Neuronal stem cell (in vitro differentiated cells): ENCODE data around the gene MAPK7.

Experiments used
- DNase-seq: peaks from one replicate; pipeline ENCODE4 v3.0.0-alpha.2; 2013; ENCODE audit warnings: low spot score
- H2AFZ ChIP-seq: one replicate; pipeline ENCODE4 v1.6.1; 2013; ENCODE audit warnings: mild to moderate bottlenecking, low read length, inconsistent platforms
- H2AK5ac ChIP-seq: 2 replicates; pipeline ENCODE4 v1.6.1; 2013; ENCODE audit warnings: low read depth, mild to moderate bottlenecking, inconsistent platforms, low read length, moderate library complexity, mixed read lengths
- H2BK120ac ChIP-seq: 2 replicates; pipeline ENCODE4 v1.6.1; 2013; ENCODE audit warnings: low read depth, mild to moderate bottlenecking, inconsistent platforms, low read length, moderate library complexity, mixed read lengths
- H2BK12ac ChIP-seq: one replicate; pipeline ENCODE4 v1.6.1; 2013; ENCODE audit warnings: low read length, inconsistent platforms
- H2BK15ac ChIP-seq: 2 replicates; pipeline ENCODE4 v1.6.1; 2013; ENCODE audit warnings: mild to moderate bottlenecking, low read length, inconsistent platforms, mixed read lengths
- H2BK5ac ChIP-seq: one replicate; pipeline ENCODE4 v1.6.1; 2013; ENCODE audit warnings: inconsistent platforms, mild to moderate bottlenecking, low read length, moderate library complexity
- H3K14ac ChIP-seq: one replicate; pipeline ENCODE4 v1.6.1; 2013; ENCODE audit warnings: low read length, inconsistent platforms
- H3K18ac ChIP-seq: 2 replicates; pipeline ENCODE4 v1.6.1; 2013; ENCODE audit warnings: low read length, inconsistent platforms
- H3K23ac ChIP-seq: 2 replicates; pipeline ENCODE4 v1.6.1; 2013; ENCODE audit warnings: low read depth, mild to moderate bottlenecking, mixed read lengths, low read length, inconsistent platforms; ENCODE audit not compliant: poor library complexity
- H3K27ac ChIP-seq: replicated peaks from 3 replicates; pipeline ENCODE4 v1.5.1; 2013; ENCODE audit warnings: low read length, inconsistent platforms
- H3K27me3 ChIP-seq, 3 experiments: 2 replicates each; pipeline ENCODE4 v1.6.1; 2013; ENCODE audit warnings: low read length in 3 of 3, mild to moderate bottlenecking in 2 of 3, inconsistent platforms in 1 of 3, low read depth in 1 of 3, mixed read lengths in 1 of 3, moderate library complexity in 1 of 3; ENCODE audit not compliant: control insufficient read depth in 3 of 3, insufficient read depth in 3 of 3
- H3K36me3 ChIP-seq, 2 donors: replicated peaks in 1 of 2; 2 replicates each; pipeline ENCODE4 v1.6.1; 2013; ENCODE audit warnings: low read length in 2 of 2; ENCODE audit not compliant: control insufficient read depth in 2 of 2, insufficient read depth in 2 of 2
- H3K4ac ChIP-seq: 2 replicates; pipeline ENCODE4 v1.6.1; 2013; ENCODE audit warnings: inconsistent platforms, mild to moderate bottlenecking, low read length, moderate library complexity
- H3K4me1 ChIP-seq, 2 donors: 1 replicate in 1 of 2; 2 replicates in 1 of 2; pipeline ENCODE4 v1.6.1; 2013; ENCODE audit warnings: low read length in 2 of 2, low read depth in 1 of 2; ENCODE audit not compliant: control insufficient read depth in 2 of 2, insufficient read depth in 1 of 2
- H3K4me2 ChIP-seq: one replicate; pipeline ENCODE4 v1.6.1; 2013; ENCODE audit warnings: mild to moderate bottlenecking, low read length, inconsistent platforms; ENCODE audit not compliant: insufficient read depth, poor library complexity, severe bottlenecking
- H3K4me3 ChIP-seq, 2 donors: 2 replicates each; pipeline ENCODE4 v1.5.1; 2013; ENCODE audit warnings: low read length in 2 of 2, mild to moderate bottlenecking in 2 of 2, inconsistent platforms in 1 of 2, moderate library complexity in 1 of 2
- H3K79me1 ChIP-seq: one replicate; pipeline ENCODE4 v1.6.1; 2013; ENCODE audit warnings: low read depth, mild to moderate bottlenecking, inconsistent platforms, low read length, moderate library complexity
- H3K9ac ChIP-seq: one replicate; pipeline ENCODE4 v1.6.1; 2013; ENCODE audit warnings: mild to moderate bottlenecking, low read depth, low read length, inconsistent platforms; ENCODE audit not compliant: poor library complexity
- H3K9me3 ChIP-seq, 2 donors: replicated peaks in 1 of 2; 2 replicates each; pipeline versions ENCODE3 to v1.6.1; 2013; ENCODE audit warnings: low read length in 2 of 2, mild to moderate bottlenecking in 2 of 2, inconsistent platforms in 1 of 2, low read depth in 1 of 2, mixed read lengths in 1 of 2, moderate library complexity in 1 of 2; ENCODE audit not compliant: control insufficient read depth in 2 of 2, insufficient read depth in 1 of 2
- H4K8ac ChIP-seq: one replicate; pipeline ENCODE4 v1.6.1; 2013; ENCODE audit warnings: low read depth, mild to moderate bottlenecking, inconsistent platforms, low read length, moderate library complexity
- H4K91ac ChIP-seq: one replicate; pipeline ENCODE4 v1.6.1; 2013; ENCODE audit warnings: low read length, low read depth, mild to moderate bottlenecking, inconsistent platforms; ENCODE audit not compliant: poor library complexity
- WGBS, 2 donors: extraction: QIAGEN DNeasy Blood & Tissue Kit; methylation state at CpG; one replicate each; pipeline ENCODE4 v1.1.7; 2013; ENCODE audit warnings: missing lambda C conversion rate in 2 of 2, mixed read lengths in 1 of 2; ENCODE audit not compliant: insufficient read length in 2 of 2, insufficient replicate concordance in 1 of 2; ENCODE audit errors: extremely low coverage in 2 of 2; 5-methylcytosine and 5-hydroxymethylcytosine counted together

Gene MAPK7

DNA sequence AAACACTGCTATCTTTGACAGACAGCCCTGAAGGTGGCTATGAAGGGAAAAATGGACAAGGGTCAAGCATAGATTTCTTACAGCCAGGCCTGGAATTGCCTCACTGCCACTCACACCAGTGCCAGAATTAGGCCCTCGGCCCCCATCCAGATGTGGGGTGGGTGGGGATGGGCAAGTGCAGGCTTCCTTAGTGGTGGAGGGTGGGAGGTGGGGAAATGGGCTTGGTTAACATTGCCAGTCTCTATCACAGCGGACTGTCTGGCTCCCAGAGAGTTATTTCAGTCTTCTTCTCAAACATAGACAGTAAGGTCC lies 40.6 kb upstream of the MAPK7 start:
- H2BK15ac ChIP-seq: no peak overlapping the region
- H3K4me3 ChIP-seq: no peak overlapping the region
- no peak overlapping the region for H3K4me2 ChIP-seq
- H3K79me1 ChIP-seq: no peaks in the 10 kb centered on the region
- H3K36me3 ChIP-seq: peaks cover 6 to 42% of the 10 kb centered on the region in 2 donors
- no peak overlapping the region for H2BK12ac ChIP-seq
- no peaks in the 10 kb centered on the region for H3K9me3 ChIP-seq
- no peak for DNase-seq
- H3K27ac ChIP-seq: no peak overlapping the region
- no peak overlapping the region for H2AFZ ChIP-seq
- no peak overlapping the region for H3K4ac ChIP-seq
- no CpG with 5 or more reads among the region's 2 CpGs for WGBS, 2 donors
- H3K27me3 ChIP-seq: no peaks in the 10 kb centered on the region
- H4K8ac ChIP-seq: no peak overlapping the region
- no peak overlapping the region for H2AK5ac ChIP-seq
- H2BK120ac ChIP-seq: no peak overlapping the region
- no peak overlapping the region for H3K14ac ChIP-seq
- no peak overlapping the region for H2BK5ac ChIP-seq
- no peak overlapping the region for H4K91ac ChIP-seq
- no peak overlapping the region for H3K23ac ChIP-seq
- no peak overlapping the region for H3K18ac ChIP-seq
- H3K9ac ChIP-seq: no peak overlapping the region
- peaks cover 11 to 13% of the 10 kb centered on the region in 2 donors for H3K4me1 ChIP-seq

DNA sequence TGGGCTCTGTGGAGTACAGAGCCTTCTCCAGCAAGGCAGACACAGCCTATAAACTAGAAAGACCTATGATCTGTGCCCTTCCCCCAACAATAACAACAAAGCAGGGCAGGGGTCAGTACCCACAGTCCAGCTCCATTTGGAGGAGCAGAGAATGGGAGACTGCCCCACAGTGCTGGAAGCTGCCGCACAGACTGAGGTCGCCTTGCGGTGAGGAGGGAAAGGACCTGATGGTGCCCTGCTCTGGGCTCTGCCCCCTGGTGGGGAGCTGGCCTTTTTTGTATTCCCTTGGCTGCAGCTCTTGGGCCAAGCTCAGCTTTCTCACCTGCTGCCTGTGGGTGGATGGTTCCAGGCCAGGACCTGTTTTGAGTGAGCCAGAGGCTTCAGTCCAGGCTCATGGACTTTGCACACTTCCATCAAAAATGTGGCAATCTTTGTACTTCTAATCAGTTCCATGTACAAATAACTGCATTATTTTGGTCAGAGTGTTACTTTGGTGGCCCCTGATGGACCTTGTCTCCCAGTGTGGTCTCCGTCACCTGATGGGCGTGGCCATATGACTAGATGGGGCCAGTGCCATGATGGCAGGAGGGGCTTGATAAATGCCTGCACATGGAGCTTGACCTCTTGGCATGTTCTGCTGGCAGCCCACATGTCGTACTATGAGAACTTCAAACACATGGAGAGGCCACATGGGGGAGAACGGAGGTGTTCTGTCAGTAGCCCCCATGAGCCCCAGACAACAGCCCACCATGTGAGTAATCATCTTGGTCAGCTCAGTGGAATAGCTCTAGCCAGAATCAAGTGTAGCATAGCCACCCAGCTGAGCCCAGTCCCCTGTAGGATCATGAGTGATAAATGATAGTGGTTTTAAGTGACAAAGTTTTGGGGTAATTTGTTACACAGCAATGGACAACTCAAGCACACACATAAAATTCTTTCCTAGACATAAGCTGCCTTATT lies 40.0 kb upstream of the MAPK7 start:
- Histone ChIP-seq H4K91ac (no peak overlapping the region), H3K27me3 (no peaks in the 10 kb centered on the region), H3K23ac (no peak overlapping the region), H2BK120ac (no peak overlapping the region), H2BK12ac (no peak overlapping the region), H2AFZ (no peak overlapping the region), H3K27ac (no peak overlapping the region), H4K8ac (no peak overlapping the region), H2AK5ac (no peak overlapping the region), H3K18ac (no peak overlapping the region), H3K9me3 (no peaks in the 10 kb centered on the region), H3K4ac (no peak overlapping the region), H3K36me3 (peaks cover 5 to 36% of the 10 kb centered on the region in 2 donors), H2BK15ac (no peak overlapping the region), H3K14ac (no peak overlapping the region), H3K9ac (no peak overlapping the region), H3K4me3 (no peak overlapping the region), H3K4me1 (peaks cover 11 to 13% of the 10 kb centered on the region in 2 donors), H3K79me1 (no peaks in the 10 kb centered on the region), H2BK5ac (no peak overlapping the region), H3K4me2 (no peak overlapping the region)
- WGBS, 2 donors: no CpG with 5 or more reads among the region's 7 CpGs
- no peak for DNase-seq

DNA sequence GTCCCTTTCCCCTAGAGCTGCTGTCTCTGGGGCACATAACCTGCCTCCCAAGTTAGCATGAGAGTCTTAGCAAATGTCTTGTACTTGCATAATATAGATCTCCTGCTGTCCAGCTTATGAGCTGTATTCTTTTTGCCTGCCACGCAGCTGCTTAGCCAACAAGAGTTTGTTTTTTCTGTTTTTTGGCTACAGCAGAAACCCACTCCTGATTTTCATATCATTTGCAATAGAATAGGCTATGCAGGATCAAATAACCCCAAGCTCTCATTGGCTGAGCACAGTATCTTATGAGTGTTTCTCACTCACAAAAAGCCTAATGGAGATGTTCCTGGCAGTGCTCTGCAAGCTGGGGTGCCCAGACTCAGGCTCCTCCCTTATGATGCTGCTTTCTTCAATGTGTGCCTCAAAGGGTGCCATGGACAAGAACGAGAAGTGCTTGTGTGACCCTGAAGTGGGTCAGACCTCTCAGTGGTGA lies 38.9 kb upstream of the MAPK7 start:
- H3K27ac ChIP-seq: no peak overlapping the region
- H3K23ac ChIP-seq: no peak overlapping the region
- no peak overlapping the region for H3K4me3 ChIP-seq

DNA sequence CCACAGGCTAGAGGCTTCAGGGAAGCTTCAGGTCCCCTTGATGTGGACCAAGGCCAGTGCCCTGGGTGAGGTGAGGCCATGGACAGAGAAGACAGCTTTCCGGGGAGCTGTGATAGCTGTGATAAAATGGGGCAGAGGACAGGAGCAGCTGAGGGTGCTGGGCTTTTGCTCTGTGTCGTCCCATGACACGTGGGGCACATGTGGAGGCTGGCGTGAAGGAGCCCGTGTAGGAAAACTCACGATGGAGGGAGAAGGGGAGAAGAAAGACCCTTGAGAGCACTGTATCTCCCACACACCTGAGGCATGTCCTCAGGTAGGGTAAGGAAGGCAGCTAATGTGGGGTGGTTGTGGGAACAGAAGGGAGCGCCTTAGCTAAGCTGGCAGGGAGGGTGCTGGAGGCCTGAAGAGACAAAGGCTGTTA lies 37.1 kb upstream of the MAPK7 start:
- no peak overlapping the region for H3K18ac ChIP-seq
- H2AFZ ChIP-seq: no peak overlapping the region
- H3K27me3 ChIP-seq: no peaks in the 10 kb centered on the region
- no peaks in the 10 kb centered on the region for H3K9me3 ChIP-seq
- DNase-seq: no peak
- H2BK5ac ChIP-seq: no peak overlapping the region
- H3K36me3 ChIP-seq: peaks cover 2 to 7% of the 10 kb centered on the region in 2 donors
- no peak overlapping the region for H3K9ac ChIP-seq
- no peak overlapping the region for H4K91ac ChIP-seq
- no peak overlapping the region for H3K4me3 ChIP-seq
- no peak overlapping the region for H4K8ac ChIP-seq
- no peak overlapping the region for H3K14ac ChIP-seq
- H2BK15ac ChIP-seq: no peak overlapping the region
- no peak overlapping the region for H3K4me2 ChIP-seq
- H3K27ac ChIP-seq: no peak overlapping the region
- no peak overlapping the region for H2BK120ac ChIP-seq
- peaks cover 11 to 13% of the 10 kb centered on the region in 2 donors for H3K4me1 ChIP-seq
- no peak overlapping the region for H2BK12ac ChIP-seq
- no peaks in the 10 kb centered on the region for H3K79me1 ChIP-seq
- H3K4ac ChIP-seq: no peak overlapping the region
- WGBS, 2 donors: no CpG with 5 or more reads among the region's 7 CpGs
- no peak overlapping the region for H2AK5ac ChIP-seq
- H3K23ac ChIP-seq: no peak overlapping the region

More for the DNA sequence above, 38.9 kb upstream of the MAPK7 start:
- Histone ChIP-seq H3K27me3 (no peaks in the 10 kb centered on the region), H2BK5ac (no peak overlapping the region), H3K4ac (no peak overlapping the region), H3K9me3 (no peaks in the 10 kb centered on the region), H3K18ac (no peak overlapping the region), H2BK12ac (no peak overlapping the region), H2BK15ac (no peak overlapping the region), H2BK120ac (no peak overlapping the region), H2AK5ac (no peak overlapping the region), H3K79me1 (no peaks in the 10 kb centered on the region), H3K36me3 (peaks cover 2 to 25% of the 10 kb centered on the region in 2 donors), H4K91ac (no peak overlapping the region), H3K14ac (no peak overlapping the region), H4K8ac (no peak overlapping the region), H3K4me1 (peaks cover 11 to 13% of the 10 kb centered on the region in 2 donors), H2AFZ (no peak overlapping the region), H3K9ac (no peak overlapping the region), H3K4me2 (no peak overlapping the region)
- no peak for DNase-seq
- WGBS, 2 donors: no CpG with 5 or more reads among the region's 2 CpGs
